ENCODE data around the gene CCDC169. TPM values are rescaled to one million over a fixed set of nuclear protein-coding genes. Genes with fewer than 3 reads are reported as not detected.

CCDC169 gene
- total RNA-seq, 2 experiments from 2014 or later = 0.30 TPM

DNA sequence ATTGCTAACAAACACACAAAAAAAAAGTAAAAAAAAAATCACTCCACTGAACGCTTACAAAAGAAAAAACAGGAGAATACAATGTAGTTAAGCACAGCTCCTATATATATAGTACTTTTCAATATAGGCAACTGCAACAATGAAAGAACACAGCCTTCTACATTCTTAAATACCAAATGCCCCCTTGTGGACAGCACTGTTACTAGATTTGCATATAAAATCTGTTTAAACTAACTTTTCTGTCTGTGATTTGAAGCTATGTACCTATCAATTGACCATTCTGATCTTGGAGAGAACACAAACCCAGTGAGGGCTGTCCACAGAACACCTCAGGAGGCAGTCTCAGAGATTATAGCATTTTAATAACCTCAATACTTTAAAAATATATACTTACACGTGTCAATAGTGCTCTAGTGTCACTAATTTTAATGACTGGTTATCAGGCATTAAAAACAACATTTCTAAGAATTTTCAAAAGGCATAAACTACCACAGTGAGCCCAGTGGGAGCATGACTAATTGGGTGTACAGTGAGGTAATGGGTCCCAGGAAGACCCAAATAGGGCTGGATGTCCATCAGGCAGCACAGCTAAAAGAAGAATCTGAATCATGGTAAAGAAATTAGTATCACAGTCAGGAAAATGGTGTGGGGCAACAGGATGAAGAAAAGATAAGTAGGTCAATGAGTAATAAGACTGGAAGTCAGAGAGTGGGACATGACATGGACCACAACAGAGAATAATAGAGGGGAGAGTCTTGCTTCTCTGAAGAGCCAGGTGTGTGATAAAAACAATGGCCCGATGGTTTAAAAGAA, 22.2 kb downstream of the CCDC169 start:
- no peaks in the 10 kb centered on the region for H3K9me3 Mint-ChIP-seq (ENCODE audit: low read depth)
- H3K4me3 Mint-ChIP-seq = no peak overlapping the region
- H3K27ac Mint-ChIP-seq = no peak overlapping the region
- ATAC-seq (no peak), DNase-seq (peak; percentile 31)
- H3K36me3 Mint-ChIP-seq (ENCODE audit: low read depth) = no peaks in the 10 kb centered on the region
- no peaks in the 10 kb centered on the region for H3K4me1 Mint-ChIP-seq
- ChIA-PET POLR2A (no interaction called here), CTCF (interaction anchor here (0.8 to 6.1 kb wide), 4 partner anchors 9 to 298 kb away, joined by 3 to 51 read pairs (median 14); no protein-coding TSS in a partner anchor)
- intact Hi-C loops (cut with DNase I, micrococcal nuclease) = loop anchor here (1.0 kb wide), 1 partner anchor 297 kb away; no protein-coding TSS in a partner anchor
- H3K27me3 Mint-ChIP-seq = no peaks in the 10 kb centered on the region

DNA sequence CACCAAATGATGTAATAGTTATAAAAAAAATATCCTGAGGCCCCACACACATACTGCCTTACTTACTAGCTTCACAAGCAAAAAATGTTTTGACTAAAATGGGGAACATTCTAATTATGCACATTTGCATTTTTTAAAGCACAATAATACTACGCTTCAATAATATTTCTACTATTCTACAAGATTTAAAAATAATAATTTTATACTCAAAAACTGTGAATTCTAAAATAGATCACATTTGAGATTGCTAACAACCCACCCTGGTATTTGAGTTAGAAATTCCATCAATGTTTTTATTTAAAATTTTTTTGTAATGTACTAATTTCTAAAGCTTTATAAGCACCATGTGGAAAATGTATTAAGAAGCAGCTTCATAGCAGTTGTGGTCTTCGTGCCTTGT, 24.2 kb downstream of the CCDC169 start:
- ChIA-PET CTCF (interaction anchor here (0.6 to 6.1 kb wide), 6 partner anchors 8 to 463 kb away, joined by 3 to 51 read pairs (median 6); no protein-coding TSS in a partner anchor), POLR2A (no interaction called here)
- Mint-ChIP-seq H3K27ac (no peak overlapping the region), H3K27me3 (peaks cover 1% of the 10 kb centered on the region), H3K4me1 (no peaks in the 10 kb centered on the region), H3K4me3 (no peak overlapping the region), H3K9me3 (ENCODE audit: low read depth) (no peaks in the 10 kb centered on the region), H3K36me3 (ENCODE audit: low read depth) (no peaks in the 10 kb centered on the region)
- DNase-seq = no peak
- no peak for ATAC-seq
- intact Hi-C loops (cut with DNase I, micrococcal nuclease) = no loop called here

DNA sequence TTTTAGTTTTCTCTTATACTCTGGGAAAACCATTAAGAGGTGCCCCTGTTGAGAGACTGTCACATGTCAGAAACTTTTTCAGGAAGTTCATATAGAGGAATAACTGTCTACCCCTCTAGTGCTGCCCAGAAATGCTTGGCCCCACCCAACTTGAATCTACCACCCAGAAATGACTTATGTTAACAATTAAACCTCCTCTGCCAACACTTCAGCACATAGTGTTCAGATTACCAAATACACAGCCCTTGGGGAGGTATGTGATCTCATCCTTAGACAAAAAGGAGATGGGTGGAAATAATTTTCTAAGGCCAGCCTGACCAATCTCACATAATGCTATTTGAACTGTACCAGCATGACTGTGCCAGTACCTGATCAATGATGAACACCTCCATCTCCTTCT, 35.6 kb downstream of the CCDC169 start:
- Mint-ChIP-seq H3K27ac (no peak overlapping the region), H3K4me1 (no peaks in the 10 kb centered on the region), H3K4me3 (no peak overlapping the region), H3K36me3 (ENCODE audit: low read depth) (no peaks in the 10 kb centered on the region), H3K27me3 (peaks cover 6% of the 10 kb centered on the region), H3K9me3 (ENCODE audit: low read depth) (no peaks in the 10 kb centered on the region)
- intact Hi-C loops (cut with DNase I, micrococcal nuclease) = no loop called here
- no peak for ATAC-seq
- ChIA-PET CTCF (interaction anchor here (1.0 kb wide), 1 partner anchor 9 kb away, joined by 3 read pairs; no protein-coding TSS in a partner anchor), POLR2A (no interaction called here)
- no peak for DNase-seq

DNA sequence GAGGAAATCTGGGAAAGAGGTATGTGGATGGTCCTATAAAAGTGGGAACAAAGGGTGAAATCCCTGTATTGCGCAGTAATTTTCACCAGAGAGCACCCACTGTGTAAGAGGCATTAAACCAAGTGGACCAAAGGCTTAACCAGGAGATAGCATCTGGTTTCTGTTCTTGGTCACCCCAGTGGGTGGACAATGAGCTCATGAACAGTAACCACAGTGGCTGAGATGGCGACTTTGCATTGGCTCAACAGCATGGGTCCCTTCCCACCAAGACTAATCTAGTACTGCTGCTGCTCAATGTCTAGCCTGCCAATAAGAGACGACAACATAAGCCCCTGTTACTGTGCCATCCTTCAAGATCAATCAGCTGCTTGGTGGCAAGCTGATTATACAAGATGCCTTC, 36.6 kb downstream of the CCDC169 start:
- ChIA-PET CTCF (interaction anchor here (0.7 to 1.0 kb wide), 3 partner anchors 8 to 131 kb away, joined by 3 read pairs; no protein-coding TSS in a partner anchor), POLR2A (no interaction called here)
- no peak for ATAC-seq
- no peak for DNase-seq
- peaks cover 4% of the 10 kb centered on the region for H3K27me3 Mint-ChIP-seq
- no peaks in the 10 kb centered on the region for H3K4me1 Mint-ChIP-seq
- no peak overlapping the region for H3K4me3 Mint-ChIP-seq
- H3K9me3 Mint-ChIP-seq (ENCODE audit: low read depth) = no peaks in the 10 kb centered on the region
- H3K27ac Mint-ChIP-seq = no peak overlapping the region
- H3K36me3 Mint-ChIP-seq (ENCODE audit: low read depth) = no peaks in the 10 kb centered on the region
- intact Hi-C loops (cut with DNase I, micrococcal nuclease) = no loop called here

DNA sequence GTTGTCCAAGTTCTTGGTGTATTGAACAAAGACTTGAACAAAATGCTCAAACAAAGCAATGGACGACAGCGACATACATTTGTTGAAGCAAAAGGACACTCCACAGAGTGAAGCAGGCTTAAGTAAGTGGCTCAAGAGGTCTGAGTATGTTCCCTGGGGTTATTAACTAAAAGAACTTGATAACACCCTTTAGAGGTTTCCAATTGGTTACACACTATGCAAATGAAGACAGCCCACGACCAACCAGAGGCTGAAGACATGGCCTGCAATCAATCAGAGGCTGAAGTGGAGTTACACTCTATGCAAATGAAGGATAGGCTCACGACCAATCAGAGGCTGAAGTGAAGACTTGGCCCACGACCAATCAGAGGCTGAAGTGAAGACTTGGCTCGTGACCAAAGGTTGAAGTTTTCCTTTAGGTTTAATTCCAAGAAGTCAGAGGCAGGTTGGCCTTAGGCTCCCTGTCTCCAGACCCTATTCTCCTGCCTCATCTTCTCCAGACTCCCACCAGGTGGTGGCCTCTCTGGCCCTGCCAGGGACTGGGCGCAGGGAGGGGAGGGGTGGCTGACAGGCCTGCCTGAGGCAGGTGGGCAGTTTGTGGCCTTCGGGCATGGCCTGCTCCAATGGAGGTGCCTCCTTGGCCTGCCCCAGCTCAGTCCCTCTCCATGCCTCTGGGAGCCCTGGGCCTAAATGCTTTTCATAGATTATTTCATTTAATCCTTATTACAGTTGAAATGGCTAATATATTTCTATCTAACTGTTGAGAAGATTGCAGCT, 38.1 kb downstream of the CCDC169 start:
- no peak overlapping the region for H3K4me3 Mint-ChIP-seq
- H3K4me1 Mint-ChIP-seq = no peaks in the 10 kb centered on the region
- ATAC-seq (no peak), DNase-seq (no peak)
- intact Hi-C loops (cut with DNase I, micrococcal nuclease) = no loop called here
- H3K36me3 Mint-ChIP-seq (ENCODE audit: low read depth) = no peaks in the 10 kb centered on the region
- H3K27me3 Mint-ChIP-seq = peaks cover 9% of the 10 kb centered on the region
- ChIA-PET POLR2A (no interaction called here), CTCF (no interaction called here)
- no peaks in the 10 kb centered on the region for H3K9me3 Mint-ChIP-seq (ENCODE audit: low read depth)
- no peak overlapping the region for H3K27ac Mint-ChIP-seq

DNA sequence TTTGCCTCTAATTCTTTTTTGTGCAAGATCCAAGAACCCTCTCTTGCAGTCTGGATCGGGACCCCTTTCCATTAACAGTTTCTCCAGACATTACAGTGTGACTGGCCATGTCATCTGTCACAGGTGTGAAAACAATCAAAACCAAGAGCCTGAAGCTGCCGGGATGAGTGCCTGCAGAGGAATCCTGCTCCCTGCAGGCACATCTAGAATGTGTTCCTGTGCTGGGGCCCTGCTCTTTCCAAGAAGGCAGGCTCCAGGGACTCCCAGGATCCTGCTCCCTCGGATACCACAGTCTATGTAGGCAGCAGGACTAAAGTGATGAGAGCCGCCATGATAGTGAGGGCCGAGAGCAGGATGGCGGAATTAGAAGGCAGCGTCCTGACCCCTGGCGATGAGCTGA, 38.8 kb downstream of the CCDC169 start:
- H3K36me3 Mint-ChIP-seq (ENCODE audit: low read depth) = no peaks in the 10 kb centered on the region
- H3K27ac Mint-ChIP-seq = no peak overlapping the region
- DNase-seq (no peak), ATAC-seq (no peak)
- CTCF ChIA-PET = no interaction called here
- H3K4me3 Mint-ChIP-seq = no peak overlapping the region
- no peaks in the 10 kb centered on the region for H3K9me3 Mint-ChIP-seq (ENCODE audit: low read depth)
- peaks cover 9% of the 10 kb centered on the region for H3K27me3 Mint-ChIP-seq
- H3K4me1 Mint-ChIP-seq = no peaks in the 10 kb centered on the region
- POLR2A ChIA-PET = no interaction called here
- intact Hi-C loops (cut with DNase I, micrococcal nuclease) = no loop called here

DNA sequence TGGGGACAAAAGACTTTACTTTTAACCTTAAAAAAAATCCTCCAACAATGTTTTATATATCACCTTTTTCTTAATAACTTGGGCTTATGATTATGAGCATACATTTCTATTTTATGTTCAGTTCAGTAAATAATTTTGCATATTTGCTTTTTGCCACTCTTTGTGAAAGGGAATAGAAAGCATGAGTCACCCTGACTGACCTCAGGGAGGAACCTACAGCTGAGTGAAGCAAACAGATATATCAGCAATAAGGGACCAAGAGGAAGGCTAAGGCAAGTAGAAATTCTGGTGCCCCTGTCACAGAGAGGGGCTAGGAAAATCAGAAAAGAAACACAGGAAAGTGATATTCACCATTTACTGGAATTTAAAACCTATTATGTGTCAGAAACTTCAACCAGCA, 46.1 kb downstream of the CCDC169 start:
- POLR2A ChIA-PET = no interaction called here
- H3K27ac Mint-ChIP-seq = no peak overlapping the region
- H3K4me1 Mint-ChIP-seq = no peaks in the 10 kb centered on the region
- peaks cover 11% of the 10 kb centered on the region for H3K27me3 Mint-ChIP-seq
- H3K36me3 Mint-ChIP-seq (ENCODE audit: low read depth) = no peaks in the 10 kb centered on the region
- intact Hi-C loops (cut with DNase I, micrococcal nuclease) = no loop called here
- no peaks in the 10 kb centered on the region for H3K9me3 Mint-ChIP-seq (ENCODE audit: low read depth)
- ATAC-seq (no peak), DNase-seq (no peak)
- no peak overlapping the region for H3K4me3 Mint-ChIP-seq
- CTCF ChIA-PET = interaction anchor here (0.5 kb wide), 1 partner anchor 163 kb away, joined by 3 read pairs; no protein-coding TSS in a partner anchor

DNA sequence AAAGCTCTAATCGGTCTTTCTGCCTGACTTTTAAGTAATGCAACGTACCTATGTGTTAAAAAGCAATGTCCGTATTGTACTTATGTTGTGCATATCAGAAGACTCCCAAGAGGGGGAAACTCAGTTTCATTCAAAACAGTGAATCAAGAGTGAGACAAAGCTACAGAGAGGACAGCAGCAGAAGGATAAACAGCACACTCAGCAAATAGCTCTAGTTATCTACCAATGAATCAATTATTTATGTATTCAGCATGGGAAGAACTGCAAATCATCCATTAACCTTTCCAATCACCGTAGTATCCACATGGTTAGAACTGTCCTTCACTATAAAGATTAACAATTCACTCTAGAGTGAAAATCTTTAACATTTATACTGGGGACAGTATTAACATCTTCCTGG, 46.6 kb downstream of the CCDC169 start:
- Mint-ChIP-seq H3K27me3 (peaks cover 11% of the 10 kb centered on the region), H3K27ac (no peak overlapping the region), H3K4me1 (no peaks in the 10 kb centered on the region), H3K9me3 (ENCODE audit: low read depth) (no peaks in the 10 kb centered on the region), H3K4me3 (no peak overlapping the region), H3K36me3 (ENCODE audit: low read depth) (no peaks in the 10 kb centered on the region)
- DNase-seq = no peak
- ATAC-seq = no peak
- ChIA-PET POLR2A (no interaction called here), CTCF (interaction anchor here (0.7 kb wide), 2 partner anchors 145 to 340 kb away, joined by 3 to 4 read pairs; no protein-coding TSS in a partner anchor)
- intact Hi-C loops (cut with DNase I, micrococcal nuclease) = no loop called here

DNA sequence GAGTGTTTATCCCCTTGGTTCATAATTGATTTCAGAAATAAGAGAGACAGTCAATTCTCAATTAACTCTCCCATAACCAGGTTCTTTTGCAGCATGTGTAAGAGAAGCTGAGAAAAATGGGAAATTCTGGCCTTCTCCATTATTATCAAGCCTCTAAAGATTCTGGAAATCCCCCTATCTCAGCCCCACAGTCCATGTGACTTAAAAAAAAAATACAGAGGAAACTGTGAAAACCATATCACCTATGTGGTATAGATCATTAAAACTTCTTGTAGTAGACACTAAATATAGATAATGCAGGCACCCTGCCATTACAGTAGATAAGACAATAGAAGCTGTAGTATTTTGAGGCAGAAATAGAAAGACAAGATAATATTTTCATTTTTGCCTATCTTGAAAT, 48.9 kb downstream of the CCDC169 start:
- Mint-ChIP-seq H3K4me1 (no peaks in the 10 kb centered on the region), H3K9me3 (ENCODE audit: low read depth) (no peaks in the 10 kb centered on the region), H3K27ac (no peak overlapping the region), H3K27me3 (peaks cover 6% of the 10 kb centered on the region), H3K36me3 (ENCODE audit: low read depth) (no peaks in the 10 kb centered on the region), H3K4me3 (no peak overlapping the region)
- intact Hi-C loops (cut with DNase I, micrococcal nuclease) = no loop called here
- DNase-seq (no peak), ATAC-seq (no peak)
- ChIA-PET POLR2A (no interaction called here), CTCF (no interaction called here)

DNA sequence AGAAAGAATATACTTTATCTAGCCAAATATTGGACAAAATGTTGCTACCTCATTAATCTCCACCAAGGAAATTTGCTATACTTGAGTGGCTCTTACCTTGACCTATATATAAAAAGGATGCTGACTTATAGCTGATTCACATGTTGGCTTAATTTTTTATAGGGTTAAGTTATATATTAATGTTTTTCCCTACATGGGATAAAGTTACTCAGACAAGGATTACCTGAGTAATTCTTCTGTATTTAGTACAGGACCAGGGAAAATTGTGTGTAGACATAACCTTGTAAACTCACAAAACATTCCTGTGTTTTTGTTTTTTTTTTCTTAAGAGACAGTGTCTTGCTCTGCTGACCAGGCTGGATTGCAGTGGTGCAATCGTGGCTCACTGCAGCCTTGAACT, 52.6 kb downstream of the CCDC169 start:
- Mint-ChIP-seq H3K36me3 (ENCODE audit: low read depth) (no peaks in the 10 kb centered on the region), H3K4me1 (no peaks in the 10 kb centered on the region), H3K27me3 (peaks cover 6% of the 10 kb centered on the region), H3K4me3 (no peak overlapping the region), H3K9me3 (ENCODE audit: low read depth) (no peaks in the 10 kb centered on the region), H3K27ac (no peak overlapping the region)
- DNase-seq = no peak
- intact Hi-C loops (cut with DNase I, micrococcal nuclease) = no loop called here
- POLR2A ChIA-PET = no interaction called here
- ATAC-seq = no peak
- CTCF ChIA-PET = no interaction called here

DNA sequence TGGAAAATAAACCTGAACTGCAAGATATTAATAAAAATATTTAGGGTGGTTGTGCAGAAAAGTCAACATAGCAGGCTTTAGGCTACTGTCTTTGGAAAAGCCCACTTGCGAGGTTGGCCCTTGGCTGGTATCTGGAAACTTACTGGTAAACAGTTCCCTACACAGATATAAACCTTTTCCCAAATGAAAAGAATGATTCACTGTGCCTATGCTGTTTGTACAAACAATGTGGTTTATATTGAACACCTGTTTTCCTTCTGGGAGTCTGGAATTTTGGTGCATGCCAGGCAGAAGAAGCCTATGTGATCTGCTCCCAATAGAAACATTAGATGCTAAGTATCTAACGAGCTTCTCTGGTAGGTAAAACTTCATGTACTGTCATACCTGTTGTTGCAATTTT, 53.5 kb downstream of the CCDC169 start:
- no peaks in the 10 kb centered on the region for H3K9me3 Mint-ChIP-seq (ENCODE audit: low read depth)
- H3K4me3 Mint-ChIP-seq = no peak overlapping the region
- no peaks in the 10 kb centered on the region for H3K4me1 Mint-ChIP-seq
- DNase-seq (no peak), ATAC-seq (no peak)
- H3K27ac Mint-ChIP-seq = no peak overlapping the region
- intact Hi-C loops (cut with DNase I, micrococcal nuclease) = no loop called here
- ChIA-PET CTCF (no interaction called here), POLR2A (no interaction called here)
- peaks cover 1% of the 10 kb centered on the region for H3K27me3 Mint-ChIP-seq
- H3K36me3 Mint-ChIP-seq (ENCODE audit: low read depth) = no peaks in the 10 kb centered on the region

DNA sequence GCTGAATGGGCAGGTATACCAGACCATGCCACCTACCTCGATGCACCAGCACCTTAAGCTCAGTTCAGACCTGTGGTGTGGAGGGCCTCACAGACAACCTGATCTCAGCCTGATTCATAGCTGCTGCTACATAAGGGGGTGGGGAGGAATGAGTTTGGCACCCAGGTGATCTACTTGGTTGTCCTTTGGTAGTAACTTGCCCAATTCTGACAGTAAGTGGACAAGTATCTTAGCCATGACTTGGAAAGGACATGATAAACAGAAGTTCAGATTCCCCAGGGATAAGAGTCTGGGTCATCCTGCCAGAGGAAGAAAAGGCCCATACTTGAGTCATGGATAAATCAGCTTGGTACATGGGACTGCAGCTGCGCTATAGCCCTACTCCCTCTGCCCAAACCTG, 54.9 kb downstream of the CCDC169 start:
- no peak overlapping the region for H3K4me3 Mint-ChIP-seq
- H3K4me1 Mint-ChIP-seq = no peaks in the 10 kb centered on the region
- intact Hi-C loops (cut with DNase I, micrococcal nuclease) = no loop called here
- CTCF ChIA-PET = no interaction called here
- H3K27me3 Mint-ChIP-seq = no peaks in the 10 kb centered on the region
- H3K36me3 Mint-ChIP-seq (ENCODE audit: low read depth) = no peaks in the 10 kb centered on the region
- H3K27ac Mint-ChIP-seq = no peak overlapping the region
- POLR2A ChIA-PET = no interaction called here
- ATAC-seq (no peak), DNase-seq (no peak)
- H3K9me3 Mint-ChIP-seq (ENCODE audit: low read depth) = no peaks in the 10 kb centered on the region

All from activated CD4-positive, alpha-beta T cell treated with anti-CD3 and anti-CD28 coated beads for 36 hours (primary cell).